HG03103 (cell line): Measurements from ENCODE around the gene CHPF.

Experiments used
- ATAC-seq: cut with Tn5 transposase; IDR thresholded peaks from one replicate; pipeline ENCODE4 v1.9.1; 2021; ENCODE audit warnings: low read depth; ENCODE audit not compliant: unreplicated experiment

Gene CHPF

DNA sequence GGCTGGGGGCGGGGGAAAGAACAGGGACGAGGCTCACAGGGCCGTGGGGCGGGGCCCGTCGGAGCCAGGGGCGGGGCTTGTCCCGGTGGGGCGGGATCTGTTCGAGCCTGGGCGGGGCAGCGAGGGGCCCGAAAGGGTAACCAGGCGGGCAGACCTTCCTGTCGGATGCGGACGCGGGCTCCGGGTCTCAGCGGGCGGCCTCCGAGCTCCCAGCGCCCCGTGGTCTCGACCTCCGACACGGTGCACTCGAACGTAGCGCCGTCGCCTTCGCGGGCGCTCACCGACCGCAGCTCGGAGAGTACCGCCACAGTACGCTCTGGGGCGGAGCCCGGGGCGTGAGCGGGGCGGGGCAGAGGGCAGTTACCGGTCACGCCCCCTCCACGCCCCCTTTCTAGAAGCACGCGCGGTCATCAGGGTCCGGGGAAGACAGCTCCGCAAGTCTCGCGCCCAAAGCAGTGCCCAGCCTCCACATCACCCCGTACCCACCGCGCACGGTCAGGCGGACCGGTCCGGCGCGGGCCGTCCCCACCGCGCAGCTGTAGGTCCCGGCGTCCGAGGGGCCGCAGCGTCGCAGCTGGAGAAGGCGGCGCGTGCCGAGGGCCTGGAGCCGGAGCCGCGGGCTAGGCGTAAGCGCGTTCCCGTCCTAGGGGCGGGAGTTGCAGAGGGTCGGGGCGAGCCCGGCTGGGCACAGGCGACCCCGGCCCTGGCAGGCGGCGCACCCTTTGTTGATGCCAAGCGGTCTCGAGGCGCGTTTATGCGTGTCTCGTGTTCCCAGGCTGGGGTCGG lies 9.0 kb upstream of the CHPF start:
- peak; percentile 89 for ATAC-seq

DNA sequence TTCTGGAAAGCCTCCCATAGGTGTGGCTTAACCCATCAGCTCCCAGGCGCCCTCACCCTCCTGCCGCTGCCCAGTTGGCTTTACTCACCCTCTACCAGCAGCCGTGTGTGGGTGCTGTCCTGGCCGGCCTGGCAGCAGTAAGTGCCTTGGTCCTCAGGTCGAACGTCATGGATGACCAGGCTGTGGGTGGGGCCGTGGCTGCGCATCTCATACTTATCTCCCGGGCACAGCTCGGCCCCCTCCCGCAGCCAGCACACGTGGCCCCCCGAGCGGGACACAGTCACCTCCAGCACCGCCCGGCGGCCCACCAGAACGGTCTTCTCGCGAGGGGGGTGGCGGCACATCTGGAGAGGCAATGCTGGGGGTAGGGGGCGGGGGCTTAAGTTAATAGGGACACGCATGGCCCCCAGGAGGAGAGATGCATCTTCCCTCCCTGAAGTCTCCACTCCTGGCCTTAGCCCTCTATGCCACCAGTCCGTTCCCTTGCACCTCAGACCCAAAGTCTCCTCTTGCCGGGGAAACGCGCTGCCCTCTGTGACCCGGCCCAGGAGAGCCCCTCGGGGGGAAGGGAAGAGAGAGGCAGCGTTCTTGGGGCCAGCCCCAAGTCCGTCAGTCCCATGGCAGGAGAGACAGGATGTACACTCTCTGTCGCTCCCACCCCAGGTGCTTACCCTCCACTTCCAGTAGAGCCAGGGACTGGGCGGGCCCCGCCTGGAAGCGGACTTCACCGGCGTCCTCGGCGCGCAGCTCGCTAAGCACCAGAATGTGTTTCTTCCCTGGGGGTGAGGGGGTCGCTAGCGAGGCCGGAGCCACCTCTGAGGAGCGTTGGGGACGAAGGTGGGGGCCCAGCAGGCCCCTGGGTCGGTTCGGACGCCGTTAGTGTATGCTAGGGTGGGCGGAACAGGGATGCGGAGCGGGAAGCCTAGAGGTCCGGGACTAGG lies 8.1 kb upstream of the CHPF start:
- peak; percentile 8 for ATAC-seq

DNA sequence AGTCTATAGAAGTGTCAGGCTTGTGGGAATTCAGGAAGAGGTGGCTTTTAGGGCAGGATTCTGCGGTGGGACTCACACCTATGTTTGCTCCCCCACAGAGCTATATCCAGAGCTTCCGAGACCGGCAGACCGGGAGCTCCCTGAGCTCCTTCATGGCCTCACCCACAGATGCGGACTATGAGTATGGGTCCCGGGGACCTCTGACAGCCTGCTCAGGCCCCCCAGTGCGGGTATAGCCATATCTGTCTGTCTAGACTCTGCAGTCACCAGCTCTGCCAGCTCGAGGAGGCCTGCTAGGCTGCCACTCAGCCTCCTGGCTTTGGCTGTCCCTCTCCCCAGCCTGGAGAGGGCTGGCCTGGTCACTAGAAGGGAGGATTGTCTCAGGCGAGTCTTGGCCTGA lies 6.0 kb upstream of the CHPF start:
- no peak for ATAC-seq

DNA sequence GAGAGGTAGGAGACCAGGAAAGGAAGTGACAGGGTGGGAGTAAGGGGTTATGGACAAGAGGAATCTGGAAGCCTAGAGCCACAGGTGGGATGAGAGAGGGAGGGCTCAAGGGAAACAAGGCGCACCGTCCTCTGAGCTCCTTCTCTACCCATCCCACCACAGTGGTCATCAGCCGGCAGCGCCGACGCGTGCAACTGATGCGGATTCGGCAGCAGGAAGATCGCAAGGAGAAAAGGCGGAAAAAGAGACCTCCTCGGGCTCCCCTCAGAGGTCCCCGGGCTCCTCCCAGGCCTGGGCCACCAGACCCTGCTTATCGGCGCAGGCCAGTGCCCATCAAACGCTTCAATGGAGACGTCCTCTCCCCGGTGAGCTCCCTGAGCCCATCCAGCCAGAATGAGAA lies 5.4 kb upstream of the CHPF start:
- ATAC-seq: no peak

DNA sequence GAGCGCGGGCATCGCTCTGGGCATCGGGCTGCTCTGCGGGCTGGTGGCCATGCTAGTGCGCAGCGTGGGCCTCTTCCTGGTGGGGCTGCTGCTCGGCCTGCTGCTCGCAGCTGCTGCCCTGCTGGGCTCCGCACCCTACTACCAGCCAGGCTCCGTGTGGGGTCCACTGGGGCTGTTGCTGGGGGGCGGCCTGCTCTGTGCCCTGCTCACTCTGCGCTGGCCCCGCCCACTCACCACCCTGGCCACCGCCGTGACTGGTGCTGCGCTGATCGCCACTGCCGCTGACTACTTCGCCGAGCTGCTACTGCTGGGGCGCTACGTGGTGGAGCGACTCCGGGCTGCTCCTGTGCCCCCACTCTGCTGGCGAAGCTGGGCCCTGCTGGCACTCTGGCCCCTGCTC lies 4.0 kb upstream of the CHPF start:
- no peak for ATAC-seq

DNA sequence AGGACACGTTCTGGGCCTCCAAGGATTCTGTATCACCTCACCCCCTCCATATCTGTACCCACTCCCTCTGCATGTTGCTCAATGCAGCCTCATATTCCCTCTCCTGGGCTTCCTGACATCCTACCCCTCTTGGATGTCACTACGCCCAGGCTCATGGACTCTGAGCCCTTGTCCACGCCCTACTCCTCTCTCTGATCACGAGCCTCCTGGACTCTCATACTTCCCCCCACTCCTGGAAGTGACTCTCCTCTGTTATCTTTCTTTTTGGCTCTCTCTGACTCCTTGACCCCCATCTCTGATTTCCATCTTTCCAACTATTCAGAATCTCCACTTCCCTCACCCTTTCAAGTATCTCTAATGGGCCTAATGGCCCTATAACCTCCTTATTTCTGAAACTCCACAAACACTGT lies 2.3 kb upstream of the CHPF start:
- ATAC-seq: no peak

DNA sequence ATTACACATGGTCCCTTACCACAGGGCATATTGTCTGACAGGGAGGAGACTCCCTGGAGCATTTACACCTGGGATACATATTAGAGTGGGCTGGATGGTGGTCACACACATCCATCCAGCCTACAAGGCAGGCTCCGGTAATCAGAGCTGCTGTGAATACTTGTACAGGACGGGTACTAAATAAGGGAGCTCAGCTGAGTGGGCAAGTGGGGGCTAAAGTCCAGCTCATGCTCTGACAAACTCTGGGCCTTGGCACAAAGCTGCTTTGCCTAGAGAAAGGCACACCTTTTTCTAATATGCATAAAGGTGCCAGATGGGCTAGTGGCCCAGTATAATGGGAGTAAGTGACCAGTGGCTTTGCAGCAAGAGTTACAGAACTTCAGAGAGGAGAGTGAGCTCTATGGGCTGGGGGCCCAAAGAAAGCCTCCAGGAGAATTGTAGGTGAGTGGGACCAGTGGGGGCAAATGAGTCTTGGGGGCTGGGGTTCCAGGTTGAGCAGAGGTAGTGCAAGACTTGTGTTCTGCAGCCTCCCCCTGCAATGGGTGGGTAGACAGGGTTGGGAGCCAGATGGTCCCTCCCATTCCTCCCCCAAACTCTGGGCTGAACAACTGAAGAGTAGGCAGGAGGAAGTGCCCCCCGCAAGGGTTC lies 1.8 kb upstream of the CHPF start:
- ATAC-seq: no peak

DNA sequence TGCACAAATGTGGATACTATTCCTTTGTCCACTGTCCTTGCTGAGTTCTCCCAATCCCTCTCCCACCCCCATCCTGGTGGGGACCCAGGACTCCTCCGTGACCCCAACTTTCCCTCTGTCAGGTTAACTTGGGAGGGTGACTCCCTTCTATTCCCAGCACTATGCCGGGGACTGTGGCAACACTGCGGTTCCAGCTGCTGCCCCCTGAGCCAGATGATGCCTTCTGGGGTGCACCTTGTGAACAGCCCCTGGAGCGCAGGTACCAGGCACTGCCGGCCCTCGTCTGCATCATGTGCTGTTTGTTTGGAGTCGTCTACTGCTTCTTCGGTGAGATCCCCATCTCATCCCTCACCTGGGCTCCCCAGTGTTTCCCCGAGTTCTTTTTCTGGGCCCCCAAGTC lies 958 bp upstream of the CHPF start:
- ATAC-seq: no peak

DNA sequence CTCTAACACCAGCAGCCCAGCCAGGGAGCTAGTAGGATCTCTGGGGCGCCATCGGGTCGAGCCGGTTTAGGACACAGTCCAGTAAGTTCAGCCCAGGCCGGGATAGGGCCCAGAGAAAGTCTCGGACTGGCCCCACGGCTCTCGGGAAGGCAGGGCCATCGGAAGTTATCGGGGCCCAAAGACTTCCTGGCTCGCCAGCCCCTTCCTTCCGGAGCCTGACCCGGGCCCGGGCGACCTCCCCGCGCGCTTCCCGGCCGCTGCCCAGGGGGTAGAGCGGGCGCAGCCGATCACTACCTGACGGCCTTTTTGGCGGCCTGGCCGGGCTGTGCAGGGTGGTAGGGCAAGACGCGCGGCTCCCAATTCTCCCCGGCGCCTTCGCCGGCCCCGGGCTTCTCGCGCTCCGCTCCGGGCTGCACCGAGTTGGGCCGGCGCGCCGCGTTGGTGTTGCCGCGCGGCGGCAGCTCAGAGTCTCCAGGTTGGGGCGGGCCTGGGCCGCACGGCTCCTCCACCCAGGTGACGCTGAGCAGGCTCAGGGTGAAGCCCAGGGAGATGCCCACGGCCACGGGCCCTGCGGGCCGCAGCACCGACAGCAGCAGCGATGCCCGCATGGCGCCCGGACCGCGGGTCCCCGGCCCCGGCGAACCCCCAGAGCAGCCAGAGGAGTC lies 546 bp downstream of the CHPF start:
- ATAC-seq: peak; percentile 31

DNA sequence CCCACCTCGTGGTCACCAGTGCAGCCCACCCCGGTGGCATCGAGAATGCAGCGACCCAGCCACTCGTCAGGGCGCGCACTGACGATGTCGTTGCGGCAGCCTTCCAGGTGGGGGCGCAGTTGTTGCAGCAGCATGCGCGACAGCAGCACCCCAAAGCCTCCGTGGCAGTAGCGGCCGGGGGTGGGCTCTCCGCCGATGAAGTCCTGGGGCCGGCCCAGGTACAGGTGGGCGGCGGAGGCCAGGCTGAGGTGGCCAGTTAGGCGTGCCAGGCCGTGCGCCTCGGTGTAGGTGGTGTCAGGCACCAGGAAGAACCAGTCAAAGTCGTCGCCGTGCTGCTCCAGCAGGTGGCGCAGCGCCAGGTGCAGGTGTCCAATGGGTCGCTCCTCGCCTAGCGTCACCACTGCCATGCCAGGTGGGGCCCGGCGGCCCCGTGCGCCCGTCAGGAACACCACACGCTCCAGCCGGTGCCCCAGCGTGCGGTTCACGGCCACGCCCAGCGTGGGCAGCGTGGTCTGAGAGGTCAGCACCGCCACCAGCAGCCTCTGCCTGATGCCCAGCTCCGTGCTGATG lies 1.9 kb downstream of the CHPF start:
- ATAC-seq: peak; percentile 42

DNA sequence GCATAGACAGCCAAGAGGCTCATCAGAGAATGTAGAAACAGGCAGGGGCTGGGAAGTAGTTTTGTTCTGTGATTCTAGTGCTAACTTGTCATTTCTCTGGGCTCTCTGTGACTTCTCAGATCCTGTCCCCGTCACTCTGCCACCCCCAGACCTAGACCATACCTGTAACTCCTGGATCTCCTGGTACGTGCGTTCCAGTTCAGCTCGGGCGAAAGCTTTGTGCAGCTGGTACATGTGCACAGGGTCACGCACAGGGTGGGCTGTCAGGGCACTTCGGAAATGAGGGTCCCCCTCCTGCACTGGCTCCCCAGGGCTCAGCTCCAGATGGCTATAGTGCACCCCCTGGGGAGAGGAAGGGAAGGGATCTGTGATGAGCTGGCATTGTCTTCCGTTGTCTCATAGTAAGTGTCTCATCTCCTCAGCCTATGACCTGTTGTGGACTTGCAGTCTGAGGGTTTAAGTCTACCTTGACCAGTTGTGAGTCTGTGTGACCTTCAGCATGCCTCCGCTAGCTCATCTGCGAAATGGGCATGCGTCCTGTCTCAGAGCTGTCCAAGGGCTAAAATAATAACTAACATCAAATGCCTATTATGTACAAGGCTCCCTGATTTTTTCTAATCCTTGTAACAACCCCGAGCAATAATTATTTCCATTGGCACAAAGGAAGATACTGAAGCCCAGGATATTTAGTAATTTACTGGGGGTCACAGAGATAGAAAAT lies 2.7 kb downstream of the CHPF start:
- no peak for ATAC-seq

DNA sequence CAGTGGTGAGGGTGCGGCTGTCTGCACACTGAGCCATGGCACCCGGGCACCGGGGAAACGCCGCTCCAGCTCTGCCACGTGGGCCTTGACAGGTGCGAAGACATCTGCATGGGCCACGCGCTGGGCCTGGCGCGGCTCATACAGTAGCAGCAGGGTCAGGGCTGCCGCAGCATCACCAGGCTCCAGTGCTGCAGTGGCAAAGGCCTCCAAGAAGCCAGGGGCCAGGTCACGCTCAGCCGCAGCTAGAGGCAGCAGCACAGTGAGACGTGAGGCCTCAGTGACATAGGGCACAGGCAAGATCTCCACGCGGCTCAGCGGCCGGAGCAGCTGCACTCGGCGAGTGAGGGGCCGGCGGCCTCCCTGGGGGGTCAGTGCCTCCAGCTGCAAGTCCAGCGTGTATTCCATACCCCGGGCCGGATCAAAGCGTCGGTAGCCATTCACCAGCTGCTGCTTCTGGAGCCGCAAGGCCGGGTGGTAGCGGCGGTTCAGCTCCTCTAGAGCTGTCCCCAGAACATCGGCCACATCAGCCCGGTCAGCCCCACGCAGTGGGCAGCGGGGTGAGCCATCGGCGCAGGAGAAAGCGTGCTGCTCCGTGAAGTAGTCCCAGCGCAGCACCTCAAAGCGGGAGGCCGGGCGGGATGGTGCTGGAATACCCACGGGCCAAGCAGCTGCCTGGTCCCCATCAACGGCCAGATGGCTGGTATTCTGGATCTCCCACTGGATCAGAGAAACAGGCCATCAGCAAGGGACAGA lies 3.5 kb downstream of the CHPF start:
- no peak for ATAC-seq

DNA sequence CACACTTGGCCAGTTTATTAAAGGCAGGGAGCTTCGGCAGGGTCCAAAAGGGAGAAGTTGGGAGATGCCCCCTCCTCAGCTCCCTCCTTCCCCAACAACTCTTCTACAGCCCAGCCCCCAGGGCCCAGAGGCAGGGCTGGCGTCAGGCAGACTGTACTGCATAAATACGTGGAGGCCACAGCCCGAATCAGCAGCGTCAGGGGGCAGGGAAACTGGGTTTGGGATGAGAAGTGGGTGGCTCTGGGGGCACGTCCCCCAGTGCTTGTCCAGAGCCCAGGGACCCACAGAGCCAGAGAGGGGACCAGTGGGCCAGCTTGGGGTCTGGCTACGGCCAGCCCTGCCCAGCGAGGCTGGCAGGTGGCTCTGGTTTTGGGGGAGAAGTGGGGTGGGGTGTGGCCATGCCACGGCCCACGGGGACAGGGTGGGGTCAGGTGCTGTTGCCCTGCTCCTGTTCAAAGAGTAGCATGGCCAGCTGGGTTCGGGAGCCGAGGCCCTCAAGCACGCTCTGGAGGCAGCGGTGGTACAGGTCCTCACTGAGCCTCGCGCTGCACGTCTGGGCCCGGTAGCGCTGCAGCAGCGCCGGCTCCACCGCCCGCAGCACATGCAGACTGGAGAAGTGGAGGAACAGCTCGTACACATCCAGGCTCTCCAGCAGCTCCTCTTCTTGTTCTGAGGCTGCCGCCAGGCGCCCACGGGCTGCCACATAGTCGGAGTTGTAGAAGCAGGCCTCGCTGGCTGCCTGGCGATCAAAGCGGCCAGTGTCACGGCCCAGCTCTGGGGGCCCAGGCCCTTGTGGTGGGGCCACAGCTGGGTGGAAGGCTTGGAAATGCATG lies 4.4 kb downstream of the CHPF start:
- ATAC-seq: no peak

DNA sequence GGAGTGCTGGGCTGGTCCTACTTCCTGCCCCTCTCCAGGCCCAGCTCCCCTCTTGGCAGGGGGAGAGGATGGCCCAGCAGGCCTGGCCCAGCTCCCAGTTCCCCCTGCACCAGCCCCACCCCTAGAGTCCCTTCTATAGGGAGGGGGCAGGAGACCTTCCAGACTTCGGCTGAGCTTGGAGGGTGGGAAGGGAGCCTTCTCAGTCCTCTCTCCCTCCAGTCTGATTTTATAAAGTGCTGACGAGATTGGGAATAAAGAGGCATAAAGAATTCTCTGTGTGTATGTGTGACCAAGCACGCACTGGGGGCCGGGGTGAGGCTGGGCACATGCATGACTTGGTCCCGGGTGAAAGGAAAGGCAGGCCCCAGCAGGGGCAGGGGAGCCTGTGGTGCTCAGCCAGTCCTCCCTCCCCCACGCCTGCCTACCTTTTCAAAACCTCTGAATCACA lies 5.1 kb downstream of the CHPF start:
- no peak for ATAC-seq

DNA sequence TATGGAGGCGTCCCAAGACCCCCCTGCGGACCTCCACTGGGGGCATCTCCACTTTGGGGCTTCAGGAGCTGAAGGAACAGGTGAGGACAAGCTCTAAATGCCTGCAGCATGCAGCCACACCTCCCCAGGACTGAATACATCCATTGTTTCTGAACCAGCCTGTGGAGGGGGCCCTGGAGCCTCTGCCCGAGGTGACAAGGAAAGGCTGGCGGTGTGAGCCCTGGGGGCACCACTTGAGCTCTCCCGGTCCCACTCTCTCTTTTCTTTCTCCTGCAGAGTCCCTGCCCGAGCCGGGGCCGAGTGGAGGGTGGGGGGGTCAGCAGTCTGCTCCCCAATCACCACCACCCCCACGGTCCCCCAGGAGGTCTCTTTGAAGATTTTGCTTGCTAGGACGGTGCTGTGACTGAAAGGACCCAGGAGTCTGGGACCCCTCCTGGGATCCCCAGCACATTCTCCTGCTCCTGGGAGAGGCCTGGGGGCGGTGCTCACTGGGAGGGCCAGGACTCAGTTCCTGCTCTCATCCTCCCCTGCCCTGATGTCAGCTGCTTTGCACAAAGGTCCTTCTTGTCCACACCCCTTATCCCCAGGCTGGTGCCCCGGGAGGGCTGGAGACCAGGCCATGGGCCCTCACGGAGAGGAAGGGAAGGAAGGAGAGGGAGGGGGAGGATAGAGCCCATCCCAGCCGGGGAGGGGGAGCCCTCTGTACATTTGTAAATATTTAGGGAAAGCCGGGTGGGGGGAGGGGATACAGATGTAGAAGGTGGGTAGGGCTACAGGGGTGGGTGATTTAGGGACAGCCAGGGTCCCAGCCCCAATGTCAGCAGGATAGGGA lies 5.7 kb downstream of the CHPF start:
- ATAC-seq: no peak

DNA sequence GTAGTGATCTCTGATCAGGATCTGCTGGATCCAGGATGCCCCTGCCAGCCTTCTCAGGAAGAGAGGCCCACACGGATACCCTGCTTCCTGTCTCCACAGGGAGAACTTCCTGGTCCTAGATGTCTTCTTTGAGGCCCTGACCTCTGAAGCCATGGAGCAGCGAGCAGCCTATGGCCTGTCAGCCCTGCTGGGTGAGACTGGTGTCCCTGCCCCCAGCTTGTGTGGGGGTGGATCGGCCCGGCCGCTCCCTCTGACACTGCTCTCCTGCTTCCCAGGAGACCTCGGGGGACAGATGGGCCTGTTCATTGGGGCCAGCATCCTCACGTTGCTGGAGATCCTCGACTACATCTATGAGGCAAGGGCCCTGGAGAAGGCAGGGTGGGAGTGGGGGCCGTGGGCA lies 6.6 kb downstream of the CHPF start:
- ATAC-seq: no peak

DNA sequence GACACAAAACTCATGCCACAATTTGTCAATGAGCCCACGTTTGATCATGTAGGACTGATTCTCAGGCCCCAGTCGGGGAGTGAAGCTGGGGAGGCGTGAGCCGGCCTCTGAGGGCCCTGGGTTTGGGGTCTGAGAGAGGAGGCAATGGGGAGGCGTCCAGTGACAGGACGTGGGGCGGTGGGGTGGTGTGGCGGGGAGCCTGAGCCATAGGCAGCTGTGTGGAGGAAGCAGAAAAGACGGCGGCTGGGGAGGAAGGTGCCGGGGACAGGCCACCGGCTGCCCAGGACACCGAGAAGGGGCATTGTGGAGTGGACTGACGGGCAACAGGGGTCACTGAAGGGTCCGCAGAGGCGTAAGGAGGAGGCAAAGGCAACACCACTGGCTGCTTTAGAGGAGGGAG lies 7.2 kb downstream of the CHPF start:
- ATAC-seq: no peak
